CD4-positive, alpha-beta T cell treated with Interleukin-6 for 4 hours (primary cell): Measurements from ENCODE around the gene FOXD1.
"Not testable (repeated sequence)": the region's sequence is repeated elsewhere in the genome, so short reads cannot be mapped to it uniquely, and the experiment has no call there.

Experiments used
- DNase-seq: peaks from one replicate; pipeline ENCODE4 v3.0.0-alpha.2; 2020; ENCODE audit warnings: mixed read lengths

The FOXD1 gene

GRCh38 chr5:73460133-73460532 lies 11.6 kb upstream of the FOXD1 start:
- no peak for DNase-seq

DNA sequence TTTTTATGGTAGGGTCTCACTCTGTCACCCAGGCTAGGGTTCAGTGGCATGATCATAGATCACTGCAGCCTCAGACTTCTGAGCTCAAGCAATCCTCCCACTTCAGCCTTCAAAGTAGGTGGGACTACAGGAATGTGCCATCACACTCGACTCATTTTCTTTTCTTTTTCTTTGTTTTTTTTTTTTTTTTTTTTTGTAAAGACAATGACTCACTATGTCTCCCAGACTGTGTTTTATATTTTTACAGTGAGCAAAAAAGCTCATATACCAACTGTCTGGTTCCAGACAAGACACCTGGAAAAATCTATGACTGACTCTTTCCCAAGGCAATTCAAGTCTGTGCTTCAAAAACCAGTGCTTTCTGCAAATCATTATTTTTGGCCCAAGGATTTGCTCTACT lies 10.8 kb upstream of the FOXD1 start:
- no peak for DNase-seq

- not testable (repeated sequence) for DNase-seq
Measured at GRCh38 chr5:73456462-73456861, 7.9 kb upstream of the FOXD1 start.

DNA sequence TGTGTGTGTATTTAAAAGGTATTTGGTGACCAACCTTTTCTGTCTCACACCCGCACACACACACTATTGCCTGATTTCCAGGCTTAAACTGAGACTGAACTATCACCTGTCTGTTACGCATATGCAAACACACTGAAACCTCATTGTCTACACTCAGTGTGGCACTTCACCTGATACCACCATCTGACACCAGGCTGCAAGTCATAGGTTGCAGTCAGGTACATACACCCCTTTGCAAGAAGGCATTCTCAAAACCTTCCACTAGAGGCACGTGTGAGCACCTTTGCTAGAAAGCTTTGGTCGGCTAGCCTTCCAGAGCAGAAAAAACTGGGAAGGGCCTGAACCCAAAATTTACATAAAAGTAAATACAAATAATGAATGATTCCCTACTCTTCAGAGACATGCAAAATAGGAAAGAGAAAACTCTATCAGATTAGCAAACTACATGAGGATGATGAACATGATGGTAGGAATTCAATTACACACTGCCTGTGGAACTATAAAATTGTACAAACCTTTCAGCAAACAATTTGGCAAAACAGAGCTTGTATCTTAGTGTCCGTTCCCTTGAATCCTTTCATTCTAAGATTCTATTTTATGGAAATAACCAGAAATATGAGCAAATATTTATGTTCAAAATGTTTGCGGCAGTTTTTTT lies 5.9 kb upstream of the FOXD1 start:
- DNase-seq: peak; percentile 42

GRCh38 chr5:73452215-73452614 lies 3.6 kb upstream of the FOXD1 start:
- no peak for DNase-seq

DNA sequence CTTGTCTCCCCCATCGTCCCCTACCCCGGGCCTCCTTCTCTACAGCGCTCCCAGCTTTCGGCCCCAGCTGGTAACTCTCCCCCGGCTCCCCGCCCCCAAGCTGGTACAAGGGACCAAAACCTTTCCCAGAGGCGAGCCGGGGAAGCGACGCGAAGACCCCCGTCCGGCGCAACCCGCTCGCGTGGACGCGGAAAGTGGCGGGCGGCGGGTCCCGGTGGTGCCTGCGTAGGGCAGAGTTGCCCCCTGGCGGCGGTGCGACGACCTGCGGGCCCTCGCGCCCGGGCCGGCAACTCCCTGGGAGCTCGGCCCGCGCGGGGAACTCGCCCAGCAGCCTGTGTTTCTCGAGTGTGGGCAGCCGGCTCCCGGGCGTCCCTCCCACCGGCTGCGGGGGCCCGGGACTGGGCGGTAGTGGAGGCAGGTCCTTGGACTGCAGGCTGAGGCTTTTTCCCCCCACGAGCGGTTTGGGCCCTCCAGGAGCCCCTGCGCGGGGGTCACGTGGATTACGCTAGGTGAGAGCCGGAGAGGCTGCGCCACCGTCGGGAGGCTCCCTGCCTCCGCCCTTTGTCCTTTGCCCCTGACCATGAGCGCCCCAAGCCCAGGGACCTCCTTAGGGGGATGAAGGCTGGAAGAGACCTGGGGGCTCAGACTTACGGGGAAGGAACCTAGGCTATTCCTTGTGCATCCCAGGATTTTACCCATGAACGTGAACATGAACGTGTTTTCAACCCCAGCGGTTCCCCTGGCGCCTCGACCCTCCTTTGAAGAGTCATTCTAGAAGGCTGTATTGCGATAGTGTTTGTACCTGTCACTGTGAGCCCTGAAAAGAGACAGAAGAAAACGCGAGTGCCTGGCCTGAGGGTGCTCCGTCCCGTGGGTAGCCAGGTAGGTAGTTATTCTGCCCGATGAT lies 2.9 kb upstream of the FOXD1 start:
- DNase-seq: peak; percentile 75

GRCh38 chr5:73450672-73451223 lies 2.2 kb upstream of the FOXD1 start:
- DNase-seq: no peak

DNA sequence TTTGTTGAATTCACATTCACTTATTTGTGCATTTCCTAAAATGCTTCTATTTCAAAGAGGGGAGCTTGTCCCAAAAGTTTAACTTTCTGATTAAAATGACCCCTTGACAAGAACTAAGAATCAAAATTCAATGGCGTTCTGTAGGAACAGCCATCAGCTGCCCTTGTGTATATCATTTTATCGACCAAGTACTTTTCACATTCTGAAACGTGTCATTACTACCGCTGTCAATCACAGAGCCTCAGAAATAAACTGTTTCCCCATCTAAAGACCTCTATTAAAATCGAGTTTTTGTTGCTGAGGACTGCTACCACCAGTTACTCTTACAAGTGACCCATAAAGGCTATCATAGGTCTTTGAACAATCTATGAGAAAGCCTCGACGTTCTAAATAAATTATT lies 1.6 kb upstream of the FOXD1 start:
- no peak for DNase-seq

DNA sequence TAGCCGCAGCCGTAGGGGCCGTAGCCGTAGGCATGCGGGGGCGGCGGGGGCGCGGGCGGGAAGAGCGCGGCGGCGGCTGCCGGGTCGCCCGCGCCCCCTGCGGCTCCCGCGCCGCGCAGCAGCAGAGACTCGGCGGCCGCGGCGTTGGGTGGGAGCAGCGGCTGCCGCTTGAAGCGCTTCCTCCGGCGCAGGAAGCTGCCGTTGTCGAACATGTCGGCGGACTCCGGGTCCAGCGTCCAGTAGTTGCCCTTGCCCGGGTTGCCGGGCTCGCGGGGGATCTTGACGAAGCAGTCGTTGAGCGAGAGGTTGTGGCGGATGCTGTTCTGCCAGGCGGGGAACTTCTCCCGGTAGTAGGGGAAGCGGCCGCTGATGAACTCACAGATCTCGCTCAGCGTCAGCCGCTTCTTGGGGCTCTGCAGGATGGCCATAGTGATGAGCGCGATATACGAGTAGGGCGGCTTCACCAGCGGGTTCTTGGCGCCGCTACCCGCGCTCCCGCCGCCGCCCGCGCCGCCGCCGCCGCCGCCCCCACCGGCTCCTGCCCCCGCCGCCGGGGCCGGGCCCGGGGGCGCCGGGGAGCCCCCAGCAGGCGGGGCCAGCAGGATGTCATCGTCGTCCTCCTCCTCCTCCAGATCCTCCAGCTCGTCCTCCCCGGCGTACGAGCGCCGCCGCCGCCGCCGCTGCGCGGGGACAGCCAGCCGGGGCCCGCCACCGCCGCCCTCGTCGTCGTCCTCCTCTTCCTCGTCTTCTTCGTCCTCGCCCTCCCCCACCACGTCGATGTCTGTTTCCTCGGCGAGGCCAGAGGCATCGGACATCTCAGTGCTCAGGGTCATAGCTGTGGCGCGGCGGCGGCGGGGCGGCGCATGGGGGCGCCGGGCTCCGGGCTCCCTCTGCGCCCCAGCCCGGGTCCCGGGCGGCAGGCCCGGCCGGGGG lies 781 bp downstream of the FOXD1 start:
- peak; percentile 50 for DNase-seq

- peak; percentile 9 for DNase-seq
Measured at GRCh38 chr5:73446631-73447529, 1.7 kb downstream of the FOXD1 start.

DNA sequence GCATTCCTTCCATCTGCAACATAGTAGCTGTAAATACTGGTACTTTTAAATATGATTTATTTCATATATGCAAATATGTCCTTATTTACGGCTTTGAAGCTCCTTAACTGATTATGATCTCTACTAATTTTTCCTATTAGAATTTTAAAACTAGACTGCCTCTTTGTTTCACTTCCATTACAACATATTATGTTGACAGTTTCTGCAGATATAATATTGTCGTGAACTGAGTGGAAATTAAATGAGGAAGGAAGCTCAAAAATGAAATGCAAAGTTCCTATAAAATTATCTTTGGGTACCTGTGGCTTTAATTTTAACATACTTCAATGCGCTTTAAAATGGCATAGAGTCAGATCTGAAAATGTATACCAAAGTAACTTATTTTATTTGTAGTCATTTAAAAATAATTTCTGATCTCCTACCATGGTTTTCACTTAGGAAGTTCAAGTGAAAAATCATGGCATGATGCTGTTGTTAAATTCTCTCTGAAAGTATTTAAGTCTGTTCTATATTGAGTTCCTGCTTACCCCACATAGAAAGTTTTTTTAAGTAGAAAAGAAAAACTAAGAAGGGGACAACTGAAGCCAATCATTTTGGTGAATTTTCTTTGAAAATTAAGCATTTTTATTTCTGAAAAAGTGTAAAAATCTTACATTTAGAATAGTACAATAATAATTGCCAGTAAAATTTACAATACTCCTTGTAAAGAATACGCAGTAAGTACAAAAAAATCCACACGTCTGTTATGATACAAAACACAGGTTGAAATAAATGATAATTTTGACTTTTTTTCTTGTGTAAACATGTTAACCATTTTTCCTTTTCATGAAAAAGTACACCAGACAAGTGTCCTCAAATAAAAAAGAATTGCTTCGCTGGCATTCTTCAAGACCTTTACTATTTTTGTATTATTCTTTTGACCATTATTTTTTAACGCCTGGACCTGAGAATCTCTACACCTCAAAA lies 2.6 kb downstream of the FOXD1 start:
- no peak for DNase-seq

DNA sequence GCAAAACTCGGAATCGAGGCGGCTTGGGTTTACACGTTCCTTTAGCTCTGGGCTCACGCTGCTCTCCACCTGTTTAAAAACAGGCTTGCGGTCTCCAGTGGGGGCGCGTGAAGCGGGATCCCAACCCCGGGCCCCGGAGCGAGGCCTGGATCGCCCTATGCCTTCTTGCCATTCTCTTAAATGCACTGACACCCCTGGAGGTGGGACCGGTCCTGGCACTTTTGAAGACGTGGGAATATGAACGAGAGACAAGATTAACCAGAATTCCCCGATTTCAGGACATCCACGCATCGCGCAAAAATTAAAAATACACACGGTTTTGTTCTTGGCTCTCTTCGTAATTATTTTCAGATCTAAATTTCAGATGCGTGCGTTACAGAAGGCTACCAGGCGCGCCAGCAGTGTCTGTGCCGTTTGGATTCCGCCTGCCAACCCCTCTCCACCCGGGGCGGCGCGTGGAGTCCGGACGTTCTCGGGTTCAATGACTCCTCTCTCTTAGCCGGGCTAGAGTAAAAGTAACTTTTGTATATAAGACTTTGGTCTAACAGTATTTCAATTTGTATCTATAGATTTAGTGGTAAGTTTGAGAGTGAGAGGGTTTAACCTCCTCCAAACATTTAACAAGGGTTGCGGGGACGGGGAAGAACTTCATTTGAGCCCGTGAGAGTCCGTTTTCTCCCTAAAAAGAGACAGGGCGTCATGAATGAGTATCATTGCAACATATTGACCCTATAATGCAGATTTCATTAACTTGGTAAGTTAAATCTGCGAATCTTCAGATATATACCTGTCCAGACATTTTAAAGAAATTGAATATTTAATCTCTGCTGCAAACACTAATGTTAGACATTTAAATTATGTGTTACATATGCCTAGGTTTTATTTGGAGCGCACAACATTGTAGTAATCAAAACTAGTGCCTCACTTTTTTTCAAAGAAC lies 3.8 kb downstream of the FOXD1 start:
- no peak for DNase-seq

GRCh38 chr5:73443829-73444498 lies 4.6 kb downstream of the FOXD1 start:
- no peak for DNase-seq

GRCh38 chr5:73442996-73443627 lies 5.5 kb downstream of the FOXD1 start:
- DNase-seq: no peak

DNA sequence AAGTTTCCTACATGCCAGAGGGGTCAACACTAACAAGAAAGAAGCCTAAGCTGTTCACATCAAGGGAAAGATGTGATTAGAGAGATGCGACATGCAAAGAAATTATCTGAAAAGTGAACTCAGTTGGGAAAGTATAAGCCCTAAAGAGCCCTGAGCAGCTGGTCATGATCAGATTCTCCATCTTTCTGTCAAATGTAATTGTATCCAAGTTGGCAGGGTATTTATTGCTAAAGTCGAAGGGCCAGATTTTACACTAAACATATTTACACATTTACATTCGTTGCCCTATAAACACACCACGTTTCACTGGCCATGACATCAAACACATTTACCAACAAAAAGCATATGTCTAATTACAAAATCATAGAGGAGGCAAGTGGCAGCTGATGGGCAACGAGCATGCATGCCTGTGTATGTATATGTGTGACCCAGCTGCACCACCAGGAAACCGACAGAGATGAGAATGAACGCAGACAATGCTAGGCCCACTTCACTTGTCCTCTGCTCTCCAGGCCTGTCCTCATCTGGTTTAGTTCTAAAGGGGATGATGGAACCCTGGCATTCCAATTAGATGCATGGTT lies 6.3 kb downstream of the FOXD1 start:
- no peak for DNase-seq

- no peak for DNase-seq
Measured at GRCh38 chr5:73441378-73441777, 7.2 kb downstream of the FOXD1 start.

- no peak for DNase-seq
Measured at GRCh38 chr5:73440262-73440661, 8.3 kb downstream of the FOXD1 start.
